Stomach (tissue), 9 donors: ENCODE data around the gene SPO11. TPM values are rescaled to one million over a fixed set of nuclear protein-coding genes. Genes with fewer than 3 reads are reported as not detected.
A peak's percentile ranks its signal among the peaks of the same experiment; 100 is the strongest.

Experiments used
- DNase-seq, 2 donors: peaks; one replicate each; pipeline versions ENCODE4 v3.0.0 to v3.0.0-alpha.2; 2013 to 2019
- H3K27ac ChIP-seq, 5 donors: fragments of 200-600 bp in 4 of 5; sonication (generic) in 4 of 5; one replicate each; pipeline ENCODE4 v1.5.1; 2013 to 2019; ENCODE audit warnings: mild to moderate bottlenecking in 1 of 5, moderate library complexity in 1 of 5
- H3K27me3 ChIP-seq, 3 donors: fragments of 200-600 bp; sonication (generic); one replicate each; pipeline ENCODE4 v1.5.1; 2017 to 2019; ENCODE audit warnings: mixed run types in 1 of 3
- H3K36me3 ChIP-seq, 4 donors: fragments of 200-600 bp; sonication (generic); 1 replicate in 3 of 4; 2 replicates in 1 of 4; pipeline ENCODE4 v1.5.1; 2016 to 2019
- H3K4me1 ChIP-seq, 4 donors: fragments of 200-600 bp; sonication (generic); one replicate each; pipeline ENCODE4 v1.5.1; 2016 to 2019
- H3K4me3 ChIP-seq, 4 donors: fragments of 200-600 bp; sonication (generic) in 3 of 4; one replicate each; pipeline ENCODE4 v1.5.1; 2016 to 2019; ENCODE audit warnings: mild to moderate bottlenecking in 1 of 4
- H3K9me3 ChIP-seq, 4 donors: fragments of 200-600 bp; sonication (generic); one replicate each; pipeline ENCODE4 v1.5.1; 2016 to 2019
- EP300 ChIP-seq: sonication (generic); formaldehyde crosslinking; IDR thresholded peaks from one replicate; pipeline ENCODE4 v1.6.1; 2017; ENCODE audit warnings: antibody characterized with exemption
- POLR2A ChIP-seq, 4 donors: fragments of 450-650 bp; IDR thresholded peaks; one replicate each; pipeline ENCODE4 v1.6.1; 2016; ENCODE audit warnings: antibody characterized with exemption in 4 of 4, control low read depth in 2 of 4, mild to moderate bottlenecking in 1 of 4, moderate library complexity in 1 of 4
- POLR2AphosphoS5 ChIP-seq, 3 donors: sonication (generic); formaldehyde crosslinking; IDR thresholded peaks; one replicate each; pipeline ENCODE4 v1.6.1; 2016; ENCODE audit warnings: antibody characterized with exemption in 3 of 3
- WGBS, 5 donors: extraction: QIAGEN DNeasy Blood & Tissue Kit in 3 of 5; methylation state at CpG; one replicate each; pipeline versions ENCODE4 v1.1.5 to v1.1.7; 2013 to 2018; 5-methylcytosine and 5-hydroxymethylcytosine counted together
- intact Hi-C: fragments of 100-400 bp; cut with DNase I; formaldehyde crosslinking; loops from one replicate; pipeline ENCODE4 v1.15.1; 2023; ENCODE audit warnings: low total_unique reads
- polyA plus RNA-seq, 3 donors: library from polyadenylated mRNA; stranded (reverse); fragments of 200-250 nt; gene quantifications; one replicate each; pipeline ENCODE4 v1.2.3, GENCODE V29; 2013
- total RNA-seq, 5 donors: library from RNA; depleted of rRNA; stranded (reverse); fragments of >200 nt; gene quantifications; one replicate each; pipeline versions ENCODE4 v1.1.0 to v1.2.3, GENCODE V29; 2014 to 2016
- TF ChIP-seq, protein P1 (sequence below), 7 experiments: fragments of 450-650 bp in 4 of 7; fragments of 200-600 bp in 3 of 7; sonication (generic) in 3 of 7; IDR thresholded peaks; one replicate each; pipeline ENCODE4 v1.5.1; 2016 to 2019; ENCODE audit warnings: antibody characterized with exemption in 7 of 7, control low read depth in 2 of 7, mild to moderate bottlenecking in 1 of 7
- donor health status: healthy with polysubstance abuse.
- donor health status: Bipolar disorder and iron deficiency.
- donor health status: healthy.

Gene SPO11
- total and polyA plus RNA-seq, 8 donors: not detected

DNA sequence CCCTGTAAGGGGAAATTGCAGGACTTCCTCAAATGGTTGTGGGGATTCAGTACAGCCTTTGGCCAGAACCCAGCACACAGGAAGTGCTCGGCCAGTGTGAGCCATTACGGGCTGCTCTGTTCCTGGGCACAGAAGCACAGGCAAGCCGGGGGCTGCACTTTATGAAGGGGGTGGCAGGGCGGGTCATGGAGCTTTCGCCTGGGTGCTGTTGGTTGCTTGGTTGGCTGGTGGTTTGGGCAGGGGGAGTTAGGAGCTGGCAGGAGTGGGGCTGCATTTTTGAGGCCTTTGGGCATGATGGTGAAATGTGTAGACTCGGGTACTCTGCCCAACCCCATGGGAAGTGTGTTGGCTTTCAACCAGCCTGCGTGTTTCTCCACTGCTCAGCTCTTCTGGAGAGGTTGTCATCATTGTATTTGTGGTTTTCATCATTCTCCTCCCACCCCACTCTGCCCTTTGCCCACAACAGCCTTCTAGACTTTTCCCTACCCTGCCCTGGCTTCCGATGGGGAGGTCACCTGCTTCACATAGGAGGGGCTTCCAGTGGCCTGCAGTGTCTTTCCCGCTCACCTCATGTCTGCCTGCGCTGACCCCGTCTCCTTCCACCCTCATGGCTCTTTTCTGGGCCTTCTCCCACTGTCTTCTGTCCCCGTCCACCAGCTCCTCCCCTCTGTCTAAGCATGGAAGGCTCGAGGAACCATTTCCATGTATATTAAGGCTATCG, 45.5 kb downstream of the SPO11 start:
- H3K27me3 ChIP-seq: no peaks in the 10 kb centered on the region
- WGBS, 5 donors: 77 to 87% (median 81%) methylated on average over 14 of the region's 14 CpGs
- H3K27ac ChIP-seq: peak overlapping the region in 4 of 5 donors; percentile 26 to 70 (median 50)
- H3K36me3 ChIP-seq: peaks cover 73 to 100% (median 100%) of the 10 kb centered on the region in 4 donors
- no peaks in the 10 kb centered on the region for H3K9me3 ChIP-seq
- H3K4me1 ChIP-seq: peaks cover 0 to 7% (median 0%) of the 10 kb centered on the region in 4 donors
- no peak for TF ChIP-seq EP300
- TF ChIP-seq POLR2AphosphoS5 (IDR thresholded peaks at IDR 0.05): peak in 2 of 3 donors; percentile 7 to 16
- TF ChIP-seq, protein P1, sequence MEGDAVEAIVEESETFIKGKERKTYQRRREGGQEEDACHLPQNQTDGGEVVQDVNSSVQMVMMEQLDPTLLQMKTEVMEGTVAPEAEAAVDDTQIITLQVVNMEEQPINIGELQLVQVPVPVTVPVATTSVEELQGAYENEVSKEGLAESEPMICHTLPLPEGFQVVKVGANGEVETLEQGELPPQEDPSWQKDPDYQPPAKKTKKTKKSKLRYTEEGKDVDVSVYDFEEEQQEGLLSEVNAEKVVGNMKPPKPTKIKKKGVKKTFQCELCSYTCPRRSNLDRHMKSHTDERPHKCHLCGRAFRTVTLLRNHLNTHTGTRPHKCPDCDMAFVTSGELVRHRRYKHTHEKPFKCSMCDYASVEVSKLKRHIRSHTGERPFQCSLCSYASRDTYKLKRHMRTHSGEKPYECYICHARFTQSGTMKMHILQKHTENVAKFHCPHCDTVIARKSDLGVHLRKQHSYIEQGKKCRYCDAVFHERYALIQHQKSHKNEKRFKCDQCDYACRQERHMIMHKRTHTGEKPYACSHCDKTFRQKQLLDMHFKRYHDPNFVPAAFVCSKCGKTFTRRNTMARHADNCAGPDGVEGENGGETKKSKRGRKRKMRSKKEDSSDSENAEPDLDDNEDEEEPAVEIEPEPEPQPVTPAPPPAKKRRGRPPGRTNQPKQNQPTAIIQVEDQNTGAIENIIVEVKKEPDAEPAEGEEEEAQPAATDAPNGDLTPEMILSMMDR (IDR thresholded peaks at IDR 0.05): no peak
- intact Hi-C loops: no loop called here
- H3K4me3 ChIP-seq: peak overlapping the region in 1 of 4 donors; percentile 26
- DNase-seq: no peak

DNA sequence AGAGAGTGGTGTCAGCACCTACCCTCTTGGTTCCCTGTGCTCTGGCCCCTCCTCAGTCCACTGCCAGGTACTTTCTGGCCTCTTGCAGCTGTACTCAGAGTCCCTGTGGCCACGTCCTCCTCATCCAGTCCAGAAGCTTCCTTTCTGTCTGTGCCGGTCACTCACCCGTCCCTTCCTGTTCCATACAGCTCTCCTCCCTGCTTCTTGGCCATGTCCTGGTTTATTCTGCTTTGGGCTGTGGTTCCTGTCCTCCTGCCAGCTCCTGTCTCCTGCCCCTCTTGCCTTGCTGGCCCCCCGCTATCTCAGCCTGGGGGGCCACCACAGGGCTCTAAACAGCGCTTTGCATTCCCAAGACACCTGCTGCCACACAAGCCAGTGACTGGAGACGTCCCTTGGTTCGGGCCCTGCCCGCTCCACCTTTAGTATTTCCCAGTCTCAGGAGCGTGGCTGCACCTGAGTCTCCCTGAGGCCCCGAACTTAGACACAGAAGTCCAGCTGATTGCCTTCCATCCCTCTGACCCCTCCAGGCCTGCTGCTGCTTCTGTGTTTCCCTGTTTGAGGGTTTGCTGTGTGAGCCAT, 46.1 kb downstream of the SPO11 start:
- TF ChIP-seq, protein P1 (IDR thresholded peaks at IDR 0.05): no peak
- no peak for TF ChIP-seq POLR2A (IDR thresholded peaks at IDR 0.05)
- TF ChIP-seq POLR2AphosphoS5 (IDR thresholded peaks at IDR 0.05): no peak
- TF ChIP-seq EP300: no peak
- H3K27ac ChIP-seq: peak overlapping the region in 3 of 5 donors; percentile 37 to 70 (median 62)
- no peaks in the 10 kb centered on the region for H3K27me3 ChIP-seq
- H3K4me3 ChIP-seq: peak overlapping the region in 1 of 4 donors; percentile 26
- no peaks in the 10 kb centered on the region for H3K9me3 ChIP-seq
- 84 to 93% (median 90%) methylated on average over 9 to 10 of the region's 10 CpGs for WGBS, 5 donors
- H3K4me1 ChIP-seq: peaks cover 0 to 7% (median 0%) of the 10 kb centered on the region in 4 donors
- DNase-seq: no peak
- peaks cover 66 to 100% (median 100%) of the 10 kb centered on the region in 4 donors for H3K36me3 ChIP-seq
- intact Hi-C loops: no loop called here

DNA sequence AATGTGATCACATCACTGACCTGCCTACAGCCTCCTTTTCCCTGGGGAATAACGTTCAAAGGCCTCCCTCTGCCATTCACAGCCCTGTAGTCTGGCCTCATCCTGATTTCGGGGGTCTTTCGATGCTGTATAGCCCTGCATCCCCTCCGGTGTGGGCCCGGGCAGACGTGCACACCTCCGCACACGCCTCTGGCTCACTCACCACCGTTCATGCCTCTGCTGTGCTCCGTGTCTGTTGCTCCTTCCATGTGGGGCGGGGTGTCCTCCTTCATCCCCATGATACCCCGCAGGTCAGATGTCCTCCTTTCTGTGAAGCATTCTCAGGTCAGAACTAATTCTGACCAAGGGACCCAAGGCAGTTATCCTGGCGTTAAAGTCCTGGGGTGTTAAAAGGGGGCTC, 47.7 kb downstream of the SPO11 start:
- Histone ChIP-seq H3K4me3 (no peak overlapping the region), H3K27ac (no peak overlapping the region), H3K4me1 (peaks cover 0 to 15% (median 0%) of the 10 kb centered on the region in 4 donors), H3K9me3 (no peaks in the 10 kb centered on the region), H3K36me3 (peaks cover 53 to 91% (median 90%) of the 10 kb centered on the region in 4 donors), H3K27me3 (no peaks in the 10 kb centered on the region)
- no peak for DNase-seq
- 83 to 87% (median 84%) methylated on average over 13 of the region's 13 CpGs for WGBS, 5 donors
- intact Hi-C loops: no loop called here
- no peak for TF ChIP-seq POLR2AphosphoS5 (IDR thresholded peaks at IDR 0.05)
- TF ChIP-seq, protein P1 (IDR thresholded peaks at IDR 0.05): no peak
- no peak for TF ChIP-seq EP300

- peak in 1 of 2 donors; percentile 17 for DNase-seq
- Histone ChIP-seq H3K27me3 (no peaks in the 10 kb centered on the region), H3K27ac (no peak overlapping the region), H3K9me3 (no peaks in the 10 kb centered on the region), H3K36me3 (peaks cover 47 to 84% (median 82%) of the 10 kb centered on the region in 4 donors), H3K4me3 (no peak overlapping the region), H3K4me1 (peaks cover 0 to 15% (median 0%) of the 10 kb centered on the region in 4 donors)
- 88 to 92% (median 90%) methylated on average over 16 of the region's 16 CpGs for WGBS, 5 donors
- intact Hi-C loops: no loop called here
- TF ChIP-seq POLR2A (IDR thresholded peaks at IDR 0.05): no peak
- no peak for TF ChIP-seq POLR2AphosphoS5 (IDR thresholded peaks at IDR 0.05)
Observed at GRCh38 chr20:57378107-57378506, 48.5 kb downstream of the SPO11 start.
